ENCODE data around the gene CALML6. TPM values are rescaled to one million over a fixed set of nuclear protein-coding genes. Genes with fewer than 3 reads are reported as not detected.

CALML6 gene
- total RNA-seq, 2 experiments from 2014 or later, result 0.21 to 0.81 TPM

DNA sequence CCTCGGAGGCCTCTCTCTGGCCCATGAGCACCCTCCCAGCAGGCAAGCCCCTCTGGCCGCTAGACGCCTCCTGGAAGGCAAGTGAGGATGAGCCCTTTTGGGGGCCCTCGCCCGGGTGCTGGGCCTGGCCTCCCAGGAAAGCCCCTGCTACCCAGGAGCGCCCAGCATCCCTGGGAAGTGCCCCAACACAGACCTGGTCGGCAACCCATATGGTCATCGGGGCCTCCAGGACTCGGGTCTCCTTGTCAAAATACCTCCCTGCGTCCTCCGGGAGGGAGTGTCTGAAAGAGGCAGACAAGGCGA, 25.0 kb downstream of the CALML6 start:
- Mint-ChIP-seq H3K4me3 (no peak overlapping the region), H3K36me3 (ENCODE audit: low read depth) (no peaks in the 10 kb centered on the region), H3K27me3 (peaks cover 4% of the 10 kb centered on the region), H3K4me1 (peaks cover 3% of the 10 kb centered on the region), H3K27ac (no peak overlapping the region), H3K9me3 (ENCODE audit: low read depth) (no peaks in the 10 kb centered on the region)
- ChIA-PET POLR2A (no interaction called here), CTCF (interaction anchor here (1.0 to 1.2 kb wide), 2 partner anchors 100 to 104 kb away, joined by 3 read pairs; no protein-coding TSS in a partner anchor)
- intact Hi-C loops (cut with DNase I, micrococcal nuclease), result no loop called here
- ATAC-seq (no peak), DNase-seq (no peak)

DNA sequence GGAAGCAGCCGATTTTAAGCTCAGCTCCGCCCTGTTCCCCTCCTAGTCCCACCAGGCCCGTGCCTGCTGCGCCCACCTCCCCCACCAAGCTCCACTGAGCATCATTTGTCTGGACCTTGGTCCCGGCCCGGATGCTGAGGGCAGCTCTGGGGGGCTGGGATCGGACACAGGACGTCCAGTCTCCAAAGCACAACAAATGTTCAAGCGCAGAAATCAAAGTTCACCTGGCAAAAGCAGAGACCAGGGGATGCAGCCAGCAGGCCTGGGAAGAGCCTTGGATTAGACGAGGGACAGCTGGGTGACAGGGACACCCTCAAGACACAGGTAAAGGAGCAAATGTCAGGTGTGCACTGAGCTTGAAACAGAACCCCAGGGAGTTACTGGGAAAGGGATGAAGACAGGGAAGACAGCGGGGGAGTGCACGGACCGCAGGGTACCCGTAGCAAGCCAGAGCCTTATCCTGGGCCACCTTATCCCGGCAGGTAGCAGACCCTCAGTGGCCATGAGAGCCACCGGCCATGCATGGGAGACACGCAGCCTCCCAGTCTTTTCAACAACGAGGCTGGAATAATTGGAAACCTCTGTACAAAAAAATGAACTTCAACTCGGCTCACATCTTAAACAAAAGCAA, 26.3 kb downstream of the CALML6 start:
- ATAC-seq (no peak), DNase-seq (no peak)
- Mint-ChIP-seq H3K4me1 (peaks cover 3% of the 10 kb centered on the region), H3K27me3 (peaks cover 1% of the 10 kb centered on the region), H3K36me3 (ENCODE audit: low read depth) (no peaks in the 10 kb centered on the region), H3K27ac (no peak overlapping the region), H3K4me3 (no peak overlapping the region), H3K9me3 (ENCODE audit: low read depth) (no peaks in the 10 kb centered on the region)
- intact Hi-C loops (cut with DNase I, micrococcal nuclease), result no loop called here
- ChIA-PET POLR2A (no interaction called here), CTCF (interaction anchor here (1.0 kb wide), 1 partner anchor 98 kb away, joined by 3 read pairs; no protein-coding TSS in a partner anchor)

DNA sequence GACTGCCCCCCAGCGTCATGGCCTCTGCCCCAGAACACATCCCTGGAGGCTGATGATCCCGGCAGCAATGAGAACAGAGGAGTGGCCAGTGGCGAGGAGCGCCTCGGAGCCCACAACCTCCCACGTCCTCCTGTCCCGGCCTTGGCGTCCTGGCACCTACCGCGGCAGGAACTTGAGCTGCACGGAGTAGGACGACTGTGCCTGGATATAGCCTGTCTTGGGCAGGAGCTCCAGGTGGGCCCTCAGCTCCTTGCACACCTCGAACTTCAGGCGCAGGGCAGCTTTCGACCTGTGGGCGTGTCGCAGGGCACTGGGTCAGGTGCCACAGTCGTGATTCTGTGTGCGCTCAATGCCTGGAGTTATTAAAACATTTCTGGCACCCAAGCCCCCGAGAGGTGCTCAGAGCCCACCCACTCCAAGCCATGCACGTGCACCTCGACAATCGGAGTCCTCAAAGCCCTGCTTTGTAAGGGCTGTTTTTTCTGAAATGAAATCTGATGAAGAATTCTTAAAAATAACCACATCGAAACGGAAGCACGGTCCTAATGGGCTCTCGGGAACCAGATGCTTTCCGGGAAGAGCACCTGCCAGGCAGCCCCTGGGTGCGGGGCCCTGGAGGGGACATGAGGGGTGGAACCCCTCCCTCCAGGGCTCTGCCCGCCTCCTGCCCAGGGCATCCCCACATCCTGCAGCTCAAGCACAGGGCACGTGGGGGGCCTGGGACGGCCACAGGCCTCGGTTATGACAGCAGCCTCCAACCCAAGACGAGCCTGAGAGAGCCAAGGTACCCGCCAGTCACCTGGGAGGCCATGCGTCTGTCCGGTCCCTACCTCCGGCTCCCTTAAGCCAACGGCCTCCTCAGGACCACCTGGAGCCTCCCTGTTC, 27.1 kb downstream of the CALML6 start:
- DNase-seq (no peak), ATAC-seq (no peak)
- POLR2A ChIA-PET, result no interaction called here
- Mint-ChIP-seq H3K27me3 (peaks cover 1% of the 10 kb centered on the region), H3K36me3 (ENCODE audit: low read depth) (no peaks in the 10 kb centered on the region), H3K4me1 (peaks cover 3% of the 10 kb centered on the region), H3K4me3 (no peak overlapping the region), H3K27ac (no peak overlapping the region), H3K9me3 (ENCODE audit: low read depth) (no peaks in the 10 kb centered on the region)
- intact Hi-C loops (cut with DNase I, micrococcal nuclease), result no loop called here
- CTCF ChIA-PET, result interaction anchor here (1.0 kb wide), 1 partner anchor 103 kb away, joined by 3 read pairs; no protein-coding TSS in a partner anchor

DNA sequence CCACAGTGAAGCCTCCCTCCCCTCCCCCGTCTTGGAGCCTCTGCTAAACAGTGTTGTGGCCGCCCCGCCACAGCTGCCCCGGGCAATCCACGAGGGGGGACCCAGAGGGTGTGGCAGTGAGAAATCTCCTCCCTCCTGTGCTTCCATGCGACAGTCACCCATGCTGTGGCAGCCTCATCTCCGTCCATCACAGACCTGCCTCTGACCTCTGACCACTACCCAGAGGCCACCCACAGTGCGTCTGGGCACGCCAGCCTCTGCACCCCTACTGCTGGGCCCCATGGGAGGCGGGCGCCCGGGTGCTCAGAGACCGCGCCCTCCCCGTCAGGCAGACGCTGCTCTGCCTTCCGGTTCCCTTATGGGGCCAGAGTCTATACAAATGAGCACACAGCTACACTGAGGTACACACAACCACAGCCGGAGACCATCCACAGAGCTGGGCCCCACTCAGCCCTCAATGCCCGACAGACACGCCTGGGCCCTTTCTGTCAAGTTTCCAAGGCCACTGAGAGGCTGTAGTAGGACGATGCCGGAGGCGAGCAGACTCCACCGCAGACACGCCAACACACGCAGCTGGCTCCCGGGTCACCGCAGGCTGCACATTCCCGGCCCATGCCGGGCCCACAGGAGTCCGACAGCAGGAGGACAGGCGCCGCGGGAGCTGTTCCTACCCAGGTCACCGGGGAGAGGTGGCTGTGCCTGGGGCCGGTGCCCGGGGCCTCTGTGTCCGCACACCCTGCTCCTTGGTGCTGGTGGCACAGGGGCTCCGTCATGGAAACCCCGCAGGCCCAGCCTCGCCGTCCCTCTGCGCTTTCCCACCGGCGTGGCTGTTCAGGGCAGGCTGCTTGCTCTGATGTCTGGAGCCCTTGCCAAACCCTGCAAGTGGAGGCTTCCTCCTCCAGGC, 27.9 kb downstream of the CALML6 start:
- CTCF ChIA-PET, result interaction anchor here (0.7 to 1.0 kb wide), 3 partner anchors 64 to 147 kb away, joined by 3 read pairs; no protein-coding TSS in a partner anchor
- intact Hi-C loops (cut with DNase I, micrococcal nuclease), result no loop called here
- POLR2A ChIA-PET, result no interaction called here
- Mint-ChIP-seq H3K4me1 (peaks cover 3% of the 10 kb centered on the region), H3K9me3 (ENCODE audit: low read depth) (no peaks in the 10 kb centered on the region), H3K36me3 (ENCODE audit: low read depth) (no peaks in the 10 kb centered on the region), H3K27ac (no peak overlapping the region), H3K27me3 (peaks cover 1% of the 10 kb centered on the region), H3K4me3 (no peak overlapping the region)
- no peak for DNase-seq
- no peak for ATAC-seq

DNA sequence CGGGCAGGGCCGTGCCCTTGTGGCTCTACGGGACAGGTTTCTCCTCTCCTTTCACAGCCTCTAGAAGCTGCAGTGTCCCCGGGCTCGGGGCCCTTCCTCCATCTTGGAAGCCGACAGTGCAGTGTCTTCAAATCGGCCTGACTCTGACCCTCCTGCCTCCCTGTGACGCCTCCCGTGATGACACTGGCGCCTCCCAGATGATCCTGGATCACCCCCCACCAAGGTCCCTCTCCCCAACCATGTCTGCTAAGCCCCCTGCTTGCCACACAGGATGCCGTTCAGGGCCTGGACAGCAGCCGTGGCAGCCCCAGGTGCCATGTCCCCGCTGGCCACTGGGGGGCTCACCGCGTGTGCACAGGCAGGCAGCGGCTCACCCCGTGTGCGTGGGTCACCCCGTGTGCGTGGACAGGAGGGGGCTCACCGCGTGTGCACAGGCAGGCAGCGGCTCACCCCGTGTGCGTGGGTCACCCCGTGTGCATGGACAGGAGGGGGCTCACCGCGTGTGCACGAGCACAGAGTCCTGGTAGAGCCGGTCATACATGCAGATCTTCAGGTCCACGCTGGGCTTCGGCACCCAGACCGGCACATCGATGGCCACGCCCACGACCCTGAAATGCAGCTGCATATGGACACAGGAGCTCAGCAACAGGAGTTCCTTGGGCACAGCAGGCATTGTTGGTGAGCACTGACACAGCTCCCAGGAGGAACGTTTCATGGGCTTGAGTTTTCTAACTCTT, 28.9 kb downstream of the CALML6 start:
- Mint-ChIP-seq H3K4me3 (no peak overlapping the region), H3K4me1 (peaks cover 3% of the 10 kb centered on the region), H3K27ac (no peak overlapping the region), H3K36me3 (ENCODE audit: low read depth) (no peaks in the 10 kb centered on the region), H3K27me3 (peaks cover 1% of the 10 kb centered on the region), H3K9me3 (ENCODE audit: low read depth) (no peaks in the 10 kb centered on the region)
- POLR2A ChIA-PET, result no interaction called here
- ATAC-seq (peak; percentile 98), DNase-seq (peak; percentile 79)
- intact Hi-C loops (cut with DNase I, micrococcal nuclease), result loop anchor here in 1 of 2 experiments (1.0 kb wide), 1 partner anchor 101 kb away; no protein-coding TSS in a partner anchor
- CTCF ChIA-PET, result interaction anchor here (0.6 to 1.3 kb wide), 8 partner anchors 14 to 506 kb away, joined by 3 to 9 read pairs (median 3); no protein-coding TSS in a partner anchor

DNA sequence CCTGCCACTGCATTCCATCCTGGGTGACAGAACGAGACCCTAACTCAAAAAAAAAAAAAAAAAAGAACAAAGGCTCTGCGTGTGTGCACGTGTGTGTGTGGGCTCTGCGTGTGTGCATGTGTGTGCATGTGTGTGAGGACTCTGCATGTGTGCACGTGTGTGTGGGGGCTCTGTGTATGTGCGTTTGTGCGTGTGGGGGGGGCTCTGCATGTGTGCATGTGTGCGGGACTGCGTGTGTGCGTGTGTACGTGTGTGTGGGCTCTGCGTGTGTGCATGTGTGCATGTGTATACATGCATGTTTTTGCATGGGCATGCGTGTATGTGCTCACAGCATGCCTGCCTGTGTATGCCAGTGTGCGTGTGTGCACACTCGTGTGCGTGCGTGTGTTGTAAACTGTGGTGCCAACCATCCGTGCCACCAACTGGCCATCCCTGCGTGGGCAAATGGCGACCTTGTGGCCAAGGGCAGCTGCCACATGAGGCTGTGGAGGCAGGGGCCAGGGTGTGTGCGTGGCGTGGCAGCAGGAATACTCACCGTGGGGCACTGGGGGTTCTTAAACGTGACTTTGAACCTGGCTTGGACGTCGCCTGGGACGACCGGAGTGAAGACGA, 30.8 kb downstream of the CALML6 start:
- no peak overlapping the region for H3K27ac Mint-ChIP-seq
- ChIA-PET POLR2A (no interaction called here), CTCF (interaction anchor here (0.5 to 0.6 kb wide), 2 partner anchors 15 to 132 kb away, joined by 5 read pairs; no protein-coding TSS in a partner anchor)
- no peaks in the 10 kb centered on the region for H3K36me3 Mint-ChIP-seq (ENCODE audit: low read depth)
- no peak for DNase-seq
- ATAC-seq, result no peak
- H3K4me3 Mint-ChIP-seq, result no peak overlapping the region
- H3K27me3 Mint-ChIP-seq, result peaks cover 5% of the 10 kb centered on the region
- H3K9me3 Mint-ChIP-seq (ENCODE audit: low read depth), result peaks cover 4% of the 10 kb centered on the region
- H3K4me1 Mint-ChIP-seq, result peaks cover 3% of the 10 kb centered on the region
- intact Hi-C loops (cut with DNase I, micrococcal nuclease), result no loop called here

DNA sequence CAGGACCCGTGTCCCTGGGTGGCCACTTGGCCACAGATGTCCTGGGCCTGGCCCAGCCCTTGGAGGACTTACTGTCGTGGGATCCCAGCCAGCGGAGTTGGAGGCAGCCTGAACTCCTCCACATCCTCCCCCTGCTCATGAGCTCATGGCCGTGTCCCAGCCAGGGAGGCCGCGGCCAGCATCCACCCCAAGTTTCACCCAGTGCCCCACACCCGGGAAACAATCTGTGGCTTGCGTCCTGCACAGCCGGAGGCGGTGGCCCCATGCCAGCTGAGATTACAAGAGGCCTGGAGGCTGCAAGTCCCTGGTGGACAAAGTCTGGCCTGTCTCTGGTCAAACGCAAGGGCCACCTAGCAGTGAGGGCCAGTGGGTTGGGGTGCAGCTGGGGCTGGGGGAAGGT, 31.5 kb downstream of the CALML6 start:
- Mint-ChIP-seq H3K36me3 (ENCODE audit: low read depth) (no peaks in the 10 kb centered on the region), H3K27ac (no peak overlapping the region), H3K4me1 (peaks cover 3% of the 10 kb centered on the region), H3K9me3 (ENCODE audit: low read depth) (peaks cover 10% of the 10 kb centered on the region), H3K4me3 (no peak overlapping the region), H3K27me3 (peaks cover 7% of the 10 kb centered on the region)
- ATAC-seq, result no peak
- DNase-seq, result no peak
- ChIA-PET CTCF (interaction anchor here (0.5 to 1.3 kb wide), 4 partner anchors 15 to 168 kb away, joined by 3 to 5 read pairs (median 5); no protein-coding TSS in a partner anchor), POLR2A (interaction anchor here (0.6 kb wide), 1 partner anchor 54 kb away, joined by 3 read pairs; no protein-coding TSS in a partner anchor)
- intact Hi-C loops (cut with DNase I, micrococcal nuclease), result no loop called here

DNA sequence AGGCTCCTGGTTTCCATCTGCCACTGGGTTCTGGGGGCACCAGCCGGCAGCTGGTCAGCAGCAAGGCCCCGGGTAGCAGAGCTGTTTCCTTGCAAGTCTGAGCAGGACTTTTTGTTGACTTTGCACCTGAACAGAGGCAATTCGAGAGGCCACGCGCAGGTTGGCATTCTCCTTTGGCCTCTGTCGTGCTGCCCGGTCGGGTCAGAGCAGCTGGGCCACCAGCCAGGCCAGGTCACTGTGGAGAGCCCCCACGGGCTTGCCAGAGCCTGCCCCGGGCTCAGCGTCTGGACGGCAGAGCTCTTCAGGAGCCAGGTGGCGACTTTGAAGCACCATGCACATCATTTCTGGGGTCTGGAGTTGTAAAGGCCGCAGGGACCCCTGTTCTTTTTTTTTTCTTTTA, 32.4 kb downstream of the CALML6 start:
- ATAC-seq (no peak), DNase-seq (no peak)
- H3K4me3 Mint-ChIP-seq, result no peak overlapping the region
- no peaks in the 10 kb centered on the region for H3K36me3 Mint-ChIP-seq (ENCODE audit: low read depth)
- peaks cover 3% of the 10 kb centered on the region for H3K4me1 Mint-ChIP-seq
- ChIA-PET POLR2A (no interaction called here), CTCF (interaction anchor here (0.8 to 1.3 kb wide), 3 partner anchors 13 to 120 kb away, joined by 4 to 5 read pairs (median 4); no protein-coding TSS in a partner anchor)
- H3K27ac Mint-ChIP-seq, result no peak overlapping the region
- H3K27me3 Mint-ChIP-seq, result peaks cover 7% of the 10 kb centered on the region
- peaks cover 11% of the 10 kb centered on the region for H3K9me3 Mint-ChIP-seq (ENCODE audit: low read depth)
- intact Hi-C loops (cut with DNase I, micrococcal nuclease), result no loop called here

DNA sequence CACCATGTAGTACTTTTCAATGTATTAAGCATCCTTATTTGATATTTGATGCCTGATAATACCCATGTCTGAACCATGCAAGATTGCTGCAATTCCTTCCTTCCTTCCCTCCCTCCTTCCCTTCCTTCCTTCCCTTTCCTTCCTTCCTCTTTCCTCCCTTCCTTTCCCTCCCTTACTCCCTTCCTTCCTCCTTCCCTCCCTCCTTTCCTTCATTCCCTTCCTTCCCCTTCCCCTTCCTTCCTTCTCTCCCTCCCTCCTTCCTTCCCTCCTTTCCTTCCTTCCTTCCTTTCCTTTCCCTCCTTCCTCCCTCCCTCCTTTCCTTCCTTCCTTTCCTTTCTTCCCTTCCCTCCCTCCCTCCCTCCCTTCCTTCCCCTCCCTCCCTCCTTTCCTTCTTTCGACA, 33.7 kb downstream of the CALML6 start:
- H3K4me3 Mint-ChIP-seq, result no peak overlapping the region
- ChIA-PET CTCF (interaction anchor here (1.2 to 1.3 kb wide), 2 partner anchors 12 to 144 kb away, joined by 4 to 5 read pairs; no protein-coding TSS in a partner anchor), POLR2A (no interaction called here)
- no peaks in the 10 kb centered on the region for H3K36me3 Mint-ChIP-seq (ENCODE audit: low read depth)
- H3K27ac Mint-ChIP-seq, result no peak overlapping the region
- DNase-seq (no peak), ATAC-seq (no peak)
- intact Hi-C loops (cut with DNase I, micrococcal nuclease), result no loop called here
- peaks cover 11% of the 10 kb centered on the region for H3K9me3 Mint-ChIP-seq (ENCODE audit: low read depth)
- H3K27me3 Mint-ChIP-seq, result peaks cover 7% of the 10 kb centered on the region
- H3K4me1 Mint-ChIP-seq, result peaks cover 2% of the 10 kb centered on the region

DNA sequence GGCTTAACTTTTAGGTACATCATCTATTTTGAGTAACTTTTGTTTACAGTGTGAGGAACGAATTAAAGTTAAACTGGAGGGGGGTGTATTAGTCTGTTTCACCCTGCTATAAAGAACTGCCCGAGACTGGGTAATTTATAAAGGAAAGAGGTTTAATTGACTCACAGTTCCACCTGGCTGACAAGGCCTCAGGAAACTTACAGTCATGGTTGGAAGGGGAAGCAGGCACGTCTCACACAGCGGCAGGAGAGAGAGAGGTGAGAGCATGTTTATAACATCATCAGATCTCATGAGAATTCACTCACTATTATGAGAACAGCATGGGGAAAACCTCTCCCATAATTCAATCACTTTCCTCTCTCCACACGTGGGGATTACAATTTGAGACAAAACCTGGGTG, 35.9 kb downstream of the CALML6 start:
- CTCF ChIA-PET, result no interaction called here
- peaks cover 6% of the 10 kb centered on the region for H3K27me3 Mint-ChIP-seq
- H3K4me3 Mint-ChIP-seq, result no peak overlapping the region
- peaks cover 4% of the 10 kb centered on the region for H3K4me1 Mint-ChIP-seq
- peaks cover 14% of the 10 kb centered on the region for H3K9me3 Mint-ChIP-seq (ENCODE audit: low read depth)
- DNase-seq (no peak), ATAC-seq (no peak)
- H3K27ac Mint-ChIP-seq, result no peak overlapping the region
- POLR2A ChIA-PET, result no interaction called here
- peaks cover 3% of the 10 kb centered on the region for H3K36me3 Mint-ChIP-seq (ENCODE audit: low read depth)
- intact Hi-C loops (cut with DNase I, micrococcal nuclease), result no loop called here
